Endothelial cell (in vitro differentiated cells): ENCODE data around the gene RFC2. TPM values are rescaled to one million over a fixed set of nuclear protein-coding genes. Genes with fewer than 3 reads are reported as not detected.

Source experiments
- DNase-seq: peaks from one replicate; pipeline ENCODE4 v3.0.0; 2021; ENCODE audit warnings: low spot score
- H3K27ac Mint-ChIP-seq: one replicate; pipeline ENCODE4 v1.8.0; 2021; ENCODE audit warnings: mixed read lengths, inconsistent platforms; ENCODE audit not compliant: unreplicated experiment
- H3K27me3 Mint-ChIP-seq: one replicate; pipeline ENCODE4 v1.8.0; 2021; ENCODE audit warnings: mild to moderate bottlenecking, moderate library complexity, mixed read lengths, inconsistent platforms; ENCODE audit not compliant: unreplicated experiment
- H3K36me3 Mint-ChIP-seq: one replicate; pipeline ENCODE4 v1.8.0; 2021; ENCODE audit warnings: mild to moderate bottlenecking, low read depth, mixed read lengths, inconsistent platforms; ENCODE audit not compliant: unreplicated experiment
- H3K4me1 Mint-ChIP-seq: one replicate; pipeline ENCODE4 v1.8.0; 2021; ENCODE audit warnings: mild to moderate bottlenecking, mixed read lengths, inconsistent platforms; ENCODE audit not compliant: unreplicated experiment
- H3K4me3 Mint-ChIP-seq: one replicate; pipeline ENCODE4 v1.8.0; 2021; ENCODE audit warnings: mild to moderate bottlenecking, mixed read lengths, inconsistent platforms; ENCODE audit not compliant: unreplicated experiment
- H3K9me3 Mint-ChIP-seq: one replicate; pipeline ENCODE4 v1.8.0; 2021; ENCODE audit warnings: mixed read lengths, inconsistent platforms; ENCODE audit not compliant: unreplicated experiment
- total RNA-seq: library from RNA; stranded (reverse); fragmentation: NEBNext Ultra II Directional; extraction: Animal tissue kit (Norgen Biotek cat#: 25700); gene quantifications from one replicate; pipeline ENCODE4 v1.2.1, GENCODE V29; 2021; ENCODE audit not compliant: unreplicated experiment
- TF ChIP-seq, protein P1 (sequence below): fragments of 200-600 bp; sonication (generic); IDR thresholded peaks from one replicate; pipeline ENCODE4 v1.5.0; 2021; ENCODE audit warnings: antibody characterized with exemption; ENCODE audit not compliant: unreplicated experiment

Gene RFC2
- total RNA-seq, 1 donor from 2014 or later = 38.8 TPM

DNA sequence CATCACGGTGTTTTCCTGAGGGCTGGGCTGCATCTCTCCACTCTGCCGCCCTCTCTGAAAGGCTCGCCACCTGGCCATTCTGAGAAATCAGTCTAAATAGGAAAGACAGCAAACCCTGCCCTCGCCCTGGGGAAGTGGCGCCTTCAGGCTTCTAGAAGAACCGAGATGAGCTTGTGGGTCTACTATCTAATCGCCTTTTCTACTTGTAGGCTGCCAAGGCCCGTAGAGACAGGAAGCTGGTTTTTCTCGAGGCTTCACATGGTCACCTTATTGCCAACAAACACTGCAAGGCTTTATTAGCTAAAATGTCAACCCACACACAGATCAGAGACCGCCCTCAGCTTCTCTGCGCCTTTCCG, 23.0 kb downstream of the RFC2 start:
- Mint-ChIP-seq H3K9me3 (no peaks in the 10 kb centered on the region), H3K27ac (peak overlapping the region; percentile 9), H3K4me3 (no peak overlapping the region), H3K4me1 (peaks cover 8% of the 10 kb centered on the region), H3K27me3 (no peaks in the 10 kb centered on the region), H3K36me3 (peaks cover 26% of the 10 kb centered on the region)
- no peak for DNase-seq
- TF ChIP-seq, protein P1, sequence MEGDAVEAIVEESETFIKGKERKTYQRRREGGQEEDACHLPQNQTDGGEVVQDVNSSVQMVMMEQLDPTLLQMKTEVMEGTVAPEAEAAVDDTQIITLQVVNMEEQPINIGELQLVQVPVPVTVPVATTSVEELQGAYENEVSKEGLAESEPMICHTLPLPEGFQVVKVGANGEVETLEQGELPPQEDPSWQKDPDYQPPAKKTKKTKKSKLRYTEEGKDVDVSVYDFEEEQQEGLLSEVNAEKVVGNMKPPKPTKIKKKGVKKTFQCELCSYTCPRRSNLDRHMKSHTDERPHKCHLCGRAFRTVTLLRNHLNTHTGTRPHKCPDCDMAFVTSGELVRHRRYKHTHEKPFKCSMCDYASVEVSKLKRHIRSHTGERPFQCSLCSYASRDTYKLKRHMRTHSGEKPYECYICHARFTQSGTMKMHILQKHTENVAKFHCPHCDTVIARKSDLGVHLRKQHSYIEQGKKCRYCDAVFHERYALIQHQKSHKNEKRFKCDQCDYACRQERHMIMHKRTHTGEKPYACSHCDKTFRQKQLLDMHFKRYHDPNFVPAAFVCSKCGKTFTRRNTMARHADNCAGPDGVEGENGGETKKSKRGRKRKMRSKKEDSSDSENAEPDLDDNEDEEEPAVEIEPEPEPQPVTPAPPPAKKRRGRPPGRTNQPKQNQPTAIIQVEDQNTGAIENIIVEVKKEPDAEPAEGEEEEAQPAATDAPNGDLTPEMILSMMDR = no peak

DNA sequence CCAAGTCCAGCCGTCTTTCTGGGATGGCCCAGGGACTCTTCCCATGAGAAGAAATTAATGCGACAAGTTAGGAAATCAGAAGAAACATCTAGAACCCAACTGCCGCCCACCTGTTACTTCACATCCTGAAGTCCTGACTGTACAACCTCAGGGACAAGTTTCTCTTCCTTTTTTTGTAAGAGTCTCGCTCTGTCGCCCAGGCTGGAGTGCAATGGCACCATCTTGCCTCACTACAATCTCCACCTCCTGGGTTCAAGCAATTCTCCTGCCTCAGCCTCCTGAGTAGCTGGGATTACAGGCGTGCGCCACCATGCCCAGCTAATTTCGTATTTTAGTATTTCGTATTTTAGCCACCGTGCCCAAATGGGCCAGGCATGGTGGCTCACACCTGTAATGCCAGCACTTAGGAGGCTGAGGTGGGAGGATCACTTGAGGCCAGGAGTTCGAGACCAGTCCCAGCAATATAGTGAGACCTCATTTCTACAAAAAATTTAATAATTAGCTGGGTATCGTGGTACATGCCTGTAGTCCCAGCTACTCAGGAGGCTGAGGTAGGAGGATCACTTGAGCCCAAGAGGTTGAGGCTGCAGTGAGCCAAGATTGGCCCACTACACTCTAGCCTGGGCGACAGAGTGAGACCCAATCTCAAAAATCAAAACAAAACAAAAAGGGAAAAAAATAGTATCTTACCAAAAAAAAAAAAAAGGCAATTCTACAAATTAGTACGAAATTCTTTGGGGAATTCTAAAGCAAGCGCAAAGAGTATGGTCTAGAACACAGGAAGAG, 23.6 kb downstream of the RFC2 start:
- no peak overlapping the region for H3K27ac Mint-ChIP-seq
- peaks cover 8% of the 10 kb centered on the region for H3K4me1 Mint-ChIP-seq
- TF ChIP-seq, protein P1 = no peak
- DNase-seq = no peak
- H3K27me3 Mint-ChIP-seq = no peaks in the 10 kb centered on the region
- H3K4me3 Mint-ChIP-seq = no peak overlapping the region
- peaks cover 24% of the 10 kb centered on the region for H3K36me3 Mint-ChIP-seq
- H3K9me3 Mint-ChIP-seq = no peaks in the 10 kb centered on the region

DNA sequence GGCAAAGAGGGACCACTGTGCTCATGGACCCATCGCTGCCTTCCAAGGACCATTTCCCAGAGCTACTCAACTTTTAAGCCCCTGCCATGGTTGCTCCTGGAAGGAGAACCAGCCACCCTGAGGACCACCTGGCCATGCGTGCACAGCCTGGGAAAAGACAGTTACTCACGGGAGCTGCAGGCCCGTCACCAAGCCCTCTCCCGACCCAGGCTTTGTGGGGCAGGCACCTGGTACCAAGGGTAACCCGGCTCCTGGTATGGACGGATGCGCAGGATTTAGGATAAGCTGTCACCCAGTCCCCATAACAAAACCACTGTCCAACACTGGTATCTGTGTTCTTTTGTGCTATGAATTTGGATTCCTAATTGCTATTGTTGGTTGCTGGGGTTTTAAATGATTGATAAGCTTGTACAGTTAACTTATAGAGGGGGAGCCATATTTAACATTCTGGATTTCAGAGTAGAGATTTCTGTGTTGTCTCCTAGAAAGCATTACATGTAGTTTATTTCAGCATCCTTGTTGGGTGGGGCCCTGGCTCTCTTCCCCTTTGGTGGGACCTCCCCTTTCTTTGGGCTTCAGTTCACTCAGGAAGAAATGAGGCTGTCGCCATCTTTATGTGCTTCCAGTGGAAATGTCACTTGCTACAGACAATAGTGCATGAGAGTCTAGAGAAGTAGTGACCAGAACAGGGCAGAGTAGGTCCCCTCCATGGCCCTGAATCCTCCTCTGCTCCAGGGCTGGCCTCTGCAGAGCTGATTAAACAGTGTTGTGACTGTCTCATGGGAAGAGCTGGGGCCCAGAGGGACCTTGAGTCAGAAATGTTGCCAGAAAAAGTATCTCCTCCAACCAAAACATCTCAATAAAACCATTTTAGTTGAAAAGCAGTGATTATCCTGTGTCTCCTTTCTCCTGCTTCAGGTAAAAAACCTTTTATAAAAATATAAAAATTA, 25.0 kb downstream of the RFC2 start:
- Mint-ChIP-seq H3K4me1 (peaks cover 8% of the 10 kb centered on the region), H3K36me3 (peaks cover 16% of the 10 kb centered on the region), H3K9me3 (no peaks in the 10 kb centered on the region), H3K27ac (peak overlapping the region; percentile 0), H3K4me3 (no peak overlapping the region), H3K27me3 (no peaks in the 10 kb centered on the region)
- TF ChIP-seq, protein P1 = no peak
- DNase-seq = no peak

DNA sequence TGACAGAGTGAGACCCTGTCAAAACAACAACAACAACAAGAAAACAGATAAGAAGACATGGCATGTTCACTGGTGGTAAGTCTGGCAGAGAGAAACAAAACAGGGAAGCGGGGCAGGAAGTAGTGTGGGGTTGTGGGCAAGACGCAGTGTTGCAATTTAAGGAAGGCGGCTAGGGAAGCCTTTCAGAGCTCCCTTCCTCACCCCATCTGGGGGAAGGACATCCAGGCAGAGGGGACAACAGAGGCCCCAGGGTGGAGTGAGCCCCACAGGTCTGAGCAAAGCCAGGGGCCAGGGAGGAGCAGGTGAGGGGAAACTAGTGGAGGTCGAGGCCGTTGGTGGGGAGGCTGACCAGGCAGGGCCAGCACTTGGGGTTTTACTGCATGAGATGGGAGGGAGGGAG, 27.6 kb downstream of the RFC2 start:
- TF ChIP-seq, protein P1 = no peak
- Mint-ChIP-seq H3K27ac (peak overlapping the region; percentile 91), H3K4me3 (peak overlapping the region; percentile 49), H3K27me3 (peaks cover 5% of the 10 kb centered on the region), H3K9me3 (no peaks in the 10 kb centered on the region), H3K4me1 (peaks cover 8% of the 10 kb centered on the region), H3K36me3 (peaks cover 14% of the 10 kb centered on the region)
- DNase-seq = peak; percentile 36
